ENCODE data around the gene ACOXL.

GRCh38 chr2:110838657-110839384, 106.4 kb downstream of the ACOXL start:
- no peak for TF ChIP-seq REST (tag by site-specific recombination; IDR thresholded peaks at IDR 0.05)
- TF ChIP-seq ZNF76 (tag by site-specific recombination; IDR thresholded peaks at IDR 0.05; ENCODE audit: borderline replicate concordance, low read depth) = no peak

Measured in HEK293 (cell line).